Stimulated activated CD4-positive, alpha-beta T cell treated with anti-CD3 and anti-CD28 coated beads, TNF-alpha, amount 100 ng/mL, for 48 hours (primary cell): ENCODE results near the gene SCAMP2.
A peak's percentile ranks its signal among the peaks of the same experiment; 100 is the strongest.
"Not testable (repeated sequence)": the region's sequence is repeated elsewhere in the genome, so short reads cannot be mapped to it uniquely, and the experiment has no call there.

Source experiments
- DNase-seq, 3 donors: peaks; one replicate each; pipeline ENCODE4 v3.0.0-alpha.2; 2020; ENCODE audit warnings: low read depth in 3 of 3

SCAMP2 gene, protein sequence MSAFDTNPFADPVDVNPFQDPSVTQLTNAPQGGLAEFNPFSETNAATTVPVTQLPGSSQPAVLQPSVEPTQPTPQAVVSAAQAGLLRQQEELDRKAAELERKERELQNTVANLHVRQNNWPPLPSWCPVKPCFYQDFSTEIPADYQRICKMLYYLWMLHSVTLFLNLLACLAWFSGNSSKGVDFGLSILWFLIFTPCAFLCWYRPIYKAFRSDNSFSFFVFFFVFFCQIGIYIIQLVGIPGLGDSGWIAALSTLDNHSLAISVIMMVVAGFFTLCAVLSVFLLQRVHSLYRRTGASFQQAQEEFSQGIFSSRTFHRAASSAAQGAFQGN

DNA sequence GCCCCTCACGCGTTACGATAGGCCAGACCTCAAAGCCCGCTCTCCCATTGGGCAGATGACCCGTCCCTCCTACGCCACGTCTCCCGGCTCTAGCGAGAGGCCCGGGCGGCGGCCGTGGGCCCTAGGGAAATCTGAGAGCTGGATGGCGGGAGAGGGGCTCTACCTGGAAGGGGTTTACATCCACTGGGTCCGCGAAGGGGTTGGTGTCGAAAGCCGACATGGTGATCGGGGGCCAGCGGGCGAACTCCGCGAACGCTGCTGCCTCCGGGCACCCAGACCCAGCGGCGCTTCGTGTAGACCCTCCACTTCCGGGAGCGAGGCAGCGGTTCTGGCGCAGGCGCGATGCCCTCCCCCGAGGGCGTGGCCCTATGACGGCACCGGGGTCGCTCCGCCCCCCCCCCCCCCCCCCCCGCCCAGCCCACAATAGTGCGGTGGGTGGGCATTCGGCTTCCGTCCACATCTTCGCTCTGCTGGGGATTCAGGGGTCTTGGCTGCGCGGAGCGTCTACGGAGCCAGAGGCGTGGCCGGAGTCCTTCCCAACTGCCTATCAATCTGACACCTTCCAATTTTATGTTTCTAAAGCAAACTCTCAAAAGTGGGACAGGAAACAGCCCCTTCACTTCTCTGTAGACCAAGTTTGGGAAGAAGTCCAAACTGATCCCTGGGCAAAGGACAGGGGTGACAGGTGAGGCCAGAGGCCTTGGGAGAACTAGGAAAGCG lies at the start of gene SCAMP2:
SCAMP2 (minus strand) TSS at position 330 of the 720 bp plus-strand sequence; CDS start at position 220, 110 bp downstream.
- peak; percentile 76 to 90 (median 83) for DNase-seq

DNA sequence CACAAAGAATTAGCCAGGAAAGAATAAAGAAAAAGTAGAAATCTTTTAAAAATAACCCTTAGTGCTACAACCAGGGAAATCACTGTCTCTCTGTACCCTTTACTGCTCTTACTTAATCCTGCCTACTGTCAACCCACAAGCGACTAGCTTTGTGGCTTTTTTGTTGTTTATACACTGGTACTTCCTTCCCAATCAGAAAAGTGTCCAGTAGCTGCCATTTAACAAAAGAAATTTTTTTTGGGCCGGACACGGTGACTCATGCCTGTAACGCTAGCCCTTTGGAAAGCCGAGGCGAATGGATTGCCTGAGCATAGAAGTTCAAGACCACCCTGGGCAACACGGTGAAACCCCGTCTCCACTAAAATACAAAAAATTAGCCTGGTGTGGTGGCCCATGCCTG lies 47.3 kb upstream of the SCAMP2 start:
- no peak for DNase-seq

DNA sequence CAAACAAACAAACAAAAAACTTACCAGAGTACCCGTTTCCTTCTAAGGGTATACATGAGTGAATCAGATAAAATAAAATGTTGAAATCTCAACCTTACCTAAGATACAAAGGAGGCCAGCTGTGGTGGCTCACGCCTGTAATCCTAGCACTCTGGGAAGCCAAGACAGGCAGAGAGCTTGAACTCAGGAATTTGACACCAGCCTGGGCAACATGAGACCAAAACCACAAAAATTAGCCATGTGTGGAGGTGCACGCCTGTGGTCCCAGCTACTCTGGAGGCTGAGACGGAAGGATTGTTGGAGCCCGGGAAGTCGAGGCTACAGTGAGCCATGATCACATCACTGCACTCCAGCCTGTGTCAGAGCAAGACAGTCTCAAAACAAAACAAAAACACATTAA lies 44.5 kb upstream of the SCAMP2 start:
- no peak for DNase-seq

DNA sequence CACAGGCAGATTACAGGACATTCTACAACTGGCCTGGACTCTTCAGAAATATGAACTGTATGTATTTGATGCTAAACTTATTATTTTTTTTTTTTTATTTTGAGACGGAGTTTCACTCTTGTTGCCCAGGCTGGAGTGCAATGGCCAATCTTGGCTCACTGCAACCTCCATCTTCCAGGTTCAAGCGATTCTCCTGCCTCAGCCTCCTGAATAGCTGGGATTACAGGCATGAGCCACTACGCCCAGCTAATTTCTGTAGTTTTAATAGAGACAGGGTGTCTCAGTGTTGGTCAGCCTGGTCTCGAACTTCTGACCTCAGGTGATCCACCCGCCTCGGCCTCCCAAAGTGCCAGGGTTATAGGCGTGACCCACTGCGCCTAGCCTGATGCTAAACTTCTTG lies 40.6 kb upstream of the SCAMP2 start:
- DNase-seq = not testable (repeated sequence)

DNA sequence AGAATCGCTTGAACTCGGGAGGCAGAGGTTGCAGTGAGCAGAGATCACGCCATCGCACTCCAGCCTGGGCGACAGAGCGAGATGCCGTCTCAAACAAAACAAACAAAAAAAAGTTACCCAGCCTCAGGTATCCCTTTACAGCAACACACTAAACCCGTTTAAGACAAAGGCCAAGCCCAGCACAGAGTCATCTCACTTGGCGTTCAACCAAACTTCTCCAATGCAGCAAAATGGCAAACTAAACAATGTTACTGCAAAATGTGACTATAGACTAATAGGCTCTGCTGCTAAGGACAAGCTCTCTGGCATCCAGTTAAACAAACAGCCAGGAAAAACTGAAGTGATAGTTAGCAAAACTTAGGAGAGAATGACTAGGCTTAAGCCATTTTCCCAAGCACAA lies 39.9 kb upstream of the SCAMP2 start:
- no peak for DNase-seq

DNA sequence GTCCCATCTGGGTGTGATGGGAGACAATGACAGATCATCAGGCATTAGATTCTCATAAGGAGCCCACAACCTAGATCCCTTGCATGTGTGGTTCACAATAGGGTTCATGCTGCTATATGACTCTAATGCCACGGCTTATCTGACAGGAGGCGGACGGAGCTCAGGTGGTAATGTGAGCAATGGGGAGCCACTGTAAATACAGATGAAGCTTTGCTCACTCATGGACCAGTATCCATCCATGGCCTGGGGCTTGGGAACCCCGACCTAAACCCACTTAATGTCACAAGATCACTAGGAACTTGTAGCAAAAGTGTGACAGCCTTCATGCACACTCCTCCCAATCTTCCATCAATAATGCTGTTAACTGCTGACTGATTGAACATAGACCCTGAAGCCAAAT lies 35.5 kb upstream of the SCAMP2 start:
- no peak for DNase-seq

DNA sequence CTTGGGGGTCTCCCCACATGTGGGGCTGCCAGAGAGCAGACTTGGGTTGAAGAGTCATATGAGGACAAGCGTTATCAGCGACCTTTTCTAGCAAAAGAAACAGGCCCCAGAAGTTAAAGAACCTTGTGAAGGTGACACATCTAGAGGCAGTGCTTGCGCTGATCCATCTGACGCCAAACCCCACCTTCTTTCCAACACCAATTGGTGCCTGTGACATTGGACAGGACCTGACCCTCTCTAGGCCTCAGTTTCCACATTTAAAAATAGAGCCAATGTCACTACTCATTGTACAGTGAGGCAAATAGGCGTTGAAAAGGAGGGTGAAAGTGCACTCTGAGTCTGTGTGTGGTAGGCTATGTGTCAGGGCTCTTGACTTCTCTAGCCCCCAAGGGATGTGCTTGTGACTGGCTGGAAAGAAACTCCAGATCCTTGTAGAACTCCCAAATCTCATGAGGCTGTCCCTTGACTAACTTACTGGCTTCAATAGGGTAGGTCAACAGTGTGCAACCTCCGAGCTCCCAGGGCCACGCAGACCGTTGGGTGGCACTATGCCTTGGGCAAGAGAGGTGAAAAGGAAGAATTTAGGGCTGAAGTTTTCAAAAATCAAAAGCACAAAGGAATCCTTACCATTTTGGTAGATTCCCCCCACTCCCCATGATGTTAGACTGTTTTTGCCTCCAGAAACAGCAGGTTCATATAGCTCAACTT lies 34.2 kb upstream of the SCAMP2 start:
- no peak for DNase-seq

DNA sequence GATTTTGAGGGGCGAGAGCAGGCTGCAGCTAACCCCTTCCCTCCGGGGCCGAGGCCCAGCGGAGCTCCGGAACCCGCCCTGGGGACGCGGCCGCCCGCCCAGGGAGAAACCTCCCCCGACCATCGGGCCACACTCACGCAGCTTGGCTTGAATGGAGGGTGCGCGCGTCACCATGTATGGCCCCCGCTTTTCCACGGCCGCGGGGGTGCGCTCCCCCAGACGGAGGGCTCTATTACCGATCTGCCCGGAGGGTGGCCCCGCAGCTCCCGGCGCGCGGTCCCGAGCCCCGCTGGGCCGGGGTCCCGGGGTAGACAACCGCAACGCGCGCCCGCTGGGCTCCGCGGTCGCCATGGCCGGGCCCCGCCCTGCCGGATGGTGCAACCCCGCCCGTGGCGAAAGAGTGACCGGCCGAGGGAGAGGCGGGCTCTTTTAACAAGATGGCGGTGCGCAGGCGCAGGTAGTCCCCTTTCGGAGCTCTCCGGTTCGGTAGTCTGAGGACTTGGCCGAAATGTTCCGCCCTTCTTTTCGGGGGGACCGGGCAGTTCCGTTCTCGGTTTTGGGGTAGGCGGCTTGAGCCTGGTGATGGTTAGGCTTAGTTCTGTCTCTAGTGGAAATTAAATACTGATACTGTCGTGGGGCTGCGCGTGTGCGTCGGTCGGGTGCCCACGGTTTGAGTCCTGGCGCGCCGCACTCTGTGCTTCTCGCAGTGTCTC lies 33.4 kb upstream of the SCAMP2 start, which contains the start of gene FAM219B:
FAM219B (minus strand) TSS at position 402 of the 713 bp plus-strand sequence; CDS start at position 351, 51 bp downstream.
- peak; percentile 56 to 71 (median 63) for DNase-seq

DNA sequence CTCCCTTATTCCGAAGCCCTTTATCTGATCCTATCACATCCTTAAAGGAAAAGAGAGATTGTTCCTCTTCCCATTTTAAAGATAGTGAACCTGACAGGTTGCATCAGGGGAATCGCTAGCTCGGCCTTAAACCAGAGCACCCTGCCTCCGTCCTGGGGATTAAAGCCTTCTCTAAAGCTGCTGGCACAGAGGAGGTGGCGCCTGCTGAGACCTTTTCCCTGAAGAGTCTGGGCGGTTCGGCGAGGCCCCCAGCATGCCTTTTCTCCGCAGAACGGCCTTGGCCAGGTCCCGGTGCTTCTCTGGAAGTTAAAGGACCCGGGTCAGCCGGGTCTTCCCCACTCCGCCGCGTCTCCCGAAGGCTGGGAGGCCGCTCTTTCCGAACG lies 32.9 kb upstream of the SCAMP2 start:
- DNase-seq = no peak

DNA sequence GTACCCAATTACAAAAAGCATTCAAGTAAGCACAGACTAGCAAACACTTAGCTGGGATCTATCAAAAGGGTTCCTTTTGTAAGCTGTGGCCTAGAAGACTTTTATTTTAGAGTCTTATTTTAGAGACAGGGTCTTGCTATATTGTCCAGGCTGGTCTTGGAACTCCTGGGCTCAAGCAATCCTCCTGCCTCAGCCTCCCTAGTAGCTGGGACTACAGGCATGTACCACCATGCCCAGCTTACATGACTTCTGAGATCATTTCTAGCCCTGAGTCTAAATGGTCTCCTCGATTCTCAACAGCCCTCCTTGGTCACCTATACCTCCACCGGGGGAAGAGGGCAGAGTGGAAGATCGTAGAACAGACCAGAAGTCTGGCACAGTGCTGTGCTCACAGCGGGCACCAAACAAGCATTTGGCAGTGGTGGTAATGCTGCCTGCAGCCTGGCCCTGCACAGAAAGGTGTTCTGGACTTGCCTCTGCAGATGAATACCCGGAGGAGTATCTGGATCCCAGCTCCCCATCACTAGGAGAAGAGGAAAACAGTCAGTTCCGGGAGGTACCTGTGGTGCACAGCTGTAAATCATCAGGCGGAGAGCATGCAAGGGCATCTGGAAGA lies 31.1 kb upstream of the SCAMP2 start:
- DNase-seq = no peak

DNA sequence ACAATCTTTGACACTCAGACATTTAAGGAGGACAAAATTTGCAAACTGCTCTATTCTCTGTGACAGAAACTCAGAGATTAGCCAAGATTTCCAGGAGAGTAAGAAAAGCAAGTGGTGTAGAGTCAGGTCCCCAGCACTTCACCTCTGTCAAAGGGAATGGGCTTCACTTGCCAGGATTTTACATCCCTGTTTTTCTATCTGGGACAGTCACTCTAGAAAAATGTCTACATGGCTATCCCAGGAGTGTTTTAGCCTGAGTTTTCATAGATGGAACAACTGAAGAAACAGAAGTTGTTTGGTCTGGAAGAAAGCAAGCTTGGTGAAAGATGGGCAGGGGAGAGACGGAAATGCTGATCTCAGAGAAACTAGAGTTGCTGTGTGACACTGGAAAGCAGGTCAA lies 30.5 kb upstream of the SCAMP2 start:
- no peak for DNase-seq

DNA sequence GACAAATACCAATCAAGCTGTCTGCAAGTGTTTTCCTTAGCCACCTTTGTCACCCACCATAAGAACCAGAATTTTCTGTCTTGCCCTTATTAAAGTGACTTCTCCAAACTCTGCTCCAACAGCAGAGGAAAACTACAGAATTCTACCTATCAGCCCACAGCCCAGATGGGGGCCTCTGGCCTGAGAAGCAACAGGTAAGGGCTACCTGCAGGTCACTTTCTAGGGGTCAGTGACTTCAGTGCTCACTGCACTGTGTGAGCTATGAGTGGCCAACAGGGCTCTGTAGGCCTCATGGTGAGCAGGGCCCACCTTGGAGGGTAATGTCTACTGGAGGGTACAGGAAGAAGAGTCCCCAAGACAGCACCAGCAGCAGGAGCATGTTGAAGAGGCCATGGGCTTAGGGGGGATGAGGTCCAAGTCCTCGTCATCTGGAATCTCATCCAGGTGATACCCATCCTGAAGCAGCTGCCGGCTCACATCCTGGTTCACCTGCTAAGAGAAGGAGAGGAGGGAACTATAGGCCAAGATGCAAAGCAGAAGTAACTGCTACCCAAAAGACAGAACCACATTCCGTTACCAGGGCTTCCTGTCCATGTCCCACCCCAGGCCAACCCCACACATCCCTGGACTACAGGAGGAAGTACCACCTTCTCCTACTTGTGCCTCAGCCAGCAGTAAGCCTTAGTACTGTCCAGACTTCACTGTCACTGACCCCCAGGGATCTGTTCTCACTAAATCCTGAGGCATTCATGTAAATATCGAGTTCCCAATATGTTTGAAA lies 29.3 kb upstream of the SCAMP2 start:
- DNase-seq = no peak

DNA sequence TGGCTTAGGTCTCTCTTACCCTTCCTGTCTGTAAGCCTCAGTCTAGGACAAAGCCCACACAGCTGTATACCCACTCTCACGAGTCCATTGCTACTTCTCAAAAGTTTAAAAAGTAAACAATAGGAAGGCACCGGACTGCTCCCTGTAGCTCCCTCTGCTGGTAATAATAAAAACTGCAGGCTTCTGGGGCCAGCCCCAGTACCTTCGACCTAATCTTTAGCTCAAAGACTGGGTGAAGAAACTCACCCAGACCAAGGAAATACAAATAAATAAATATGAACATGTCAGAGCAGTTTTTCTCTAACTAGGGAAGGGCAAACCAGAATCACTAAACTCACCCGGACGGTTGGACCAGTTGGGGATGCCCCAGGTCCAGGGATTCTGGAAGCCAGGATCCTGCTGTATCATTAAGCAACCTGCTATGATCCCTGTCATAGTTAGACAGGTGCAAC lies 28.5 kb upstream of the SCAMP2 start:
- DNase-seq = peak in 2 of 3 donors; percentile 32 to 43

DNA sequence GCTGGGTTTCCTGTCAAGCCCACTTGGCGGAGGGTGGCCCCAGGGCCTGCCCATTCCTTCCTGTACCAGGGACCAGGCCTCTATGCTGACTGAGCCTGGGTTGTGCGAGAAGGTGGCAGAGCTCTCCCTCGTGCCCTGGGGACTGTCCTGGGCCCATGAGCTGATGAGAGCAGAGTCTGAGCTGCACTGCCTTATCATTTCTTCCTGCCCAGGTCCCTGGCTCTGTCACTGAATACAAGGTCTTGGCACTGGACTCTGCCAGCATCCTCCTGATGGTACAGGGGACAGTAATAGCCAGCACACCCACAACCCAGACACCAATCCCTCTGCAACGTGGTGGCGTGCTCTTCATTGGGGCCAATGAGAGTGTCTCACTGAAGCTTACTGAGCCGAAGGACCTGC lies 24.1 kb upstream of the SCAMP2 start:
- DNase-seq = no peak

DNA sequence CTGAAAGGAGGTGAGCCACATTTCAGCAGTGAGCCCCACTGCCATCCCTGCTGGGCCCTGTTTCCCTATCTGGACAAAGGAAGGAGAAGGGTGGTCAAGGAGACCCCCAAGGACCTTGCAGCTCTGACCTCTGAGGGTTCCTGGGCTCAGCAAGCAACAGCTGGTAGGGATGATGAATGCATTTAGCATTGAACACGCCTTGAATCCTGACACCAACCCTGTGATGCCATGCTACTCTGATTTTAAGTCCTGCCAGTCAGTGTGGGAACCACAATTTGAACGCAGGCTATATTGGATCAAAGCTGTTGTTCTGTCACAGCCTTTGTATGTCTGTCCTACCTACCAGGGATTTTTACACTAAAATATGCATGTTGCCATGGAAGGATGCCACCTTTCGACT lies 23.2 kb upstream of the SCAMP2 start:
- DNase-seq = no peak

DNA sequence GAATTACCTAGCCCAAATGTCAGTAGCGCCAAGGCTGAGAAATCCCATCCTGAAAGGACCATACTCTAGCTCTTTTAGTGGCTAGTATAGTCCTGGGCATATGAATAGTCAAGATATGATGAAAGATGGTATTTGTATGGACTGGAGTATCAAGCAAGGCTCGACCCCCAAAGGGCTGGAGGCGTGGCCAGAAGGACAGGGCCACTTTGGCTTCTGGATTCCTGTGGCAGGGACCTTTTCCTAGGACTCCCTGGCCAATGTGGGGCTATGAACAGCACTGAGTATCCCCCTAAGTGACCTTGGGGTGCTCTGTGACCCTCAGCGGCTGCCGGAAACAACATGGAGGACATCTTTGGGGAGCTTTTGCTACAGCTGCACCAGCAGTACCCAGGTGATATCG lies 22.7 kb upstream of the SCAMP2 start:
- DNase-seq = no peak

DNA sequence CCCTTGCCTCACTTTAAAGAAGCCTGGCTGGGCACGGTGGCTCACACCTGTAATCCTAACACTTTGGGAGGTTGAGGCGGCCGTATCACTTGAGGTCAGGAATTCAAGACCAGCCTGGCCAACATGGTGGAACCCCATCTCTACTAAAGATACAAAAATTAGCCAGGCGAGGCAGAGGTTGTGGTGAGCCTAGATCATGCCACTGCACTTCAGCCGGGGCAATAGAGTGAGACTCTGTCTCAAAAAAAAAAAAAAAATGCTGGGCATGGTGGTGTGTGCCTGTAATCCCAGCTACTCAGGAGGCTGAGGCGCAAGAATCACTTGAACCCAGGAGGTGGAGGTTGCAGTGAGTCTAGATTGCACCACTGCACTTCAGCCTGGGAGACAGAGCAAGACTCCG lies 21.2 kb upstream of the SCAMP2 start:
- DNase-seq = not testable (repeated sequence)

DNA sequence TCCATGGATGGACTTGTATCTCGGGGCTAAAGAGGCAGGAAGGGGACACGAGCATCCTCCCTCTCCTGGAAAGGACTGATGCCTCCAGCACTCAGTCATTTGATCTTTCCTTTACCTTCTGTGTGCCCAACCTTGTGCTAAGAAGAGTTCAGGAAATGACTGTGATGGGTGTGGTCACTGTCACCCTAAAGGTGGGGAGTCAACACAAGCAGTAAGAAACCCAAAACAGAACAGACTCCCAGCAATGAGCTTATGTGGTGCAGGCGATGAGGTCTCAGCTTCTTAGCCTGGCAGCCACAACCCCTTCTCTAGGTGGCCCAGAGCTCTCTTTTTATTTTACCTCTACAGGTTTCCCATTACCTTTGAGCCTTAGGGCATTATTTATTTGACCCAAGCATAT lies 20.5 kb upstream of the SCAMP2 start:
- DNase-seq = no peak

DNA sequence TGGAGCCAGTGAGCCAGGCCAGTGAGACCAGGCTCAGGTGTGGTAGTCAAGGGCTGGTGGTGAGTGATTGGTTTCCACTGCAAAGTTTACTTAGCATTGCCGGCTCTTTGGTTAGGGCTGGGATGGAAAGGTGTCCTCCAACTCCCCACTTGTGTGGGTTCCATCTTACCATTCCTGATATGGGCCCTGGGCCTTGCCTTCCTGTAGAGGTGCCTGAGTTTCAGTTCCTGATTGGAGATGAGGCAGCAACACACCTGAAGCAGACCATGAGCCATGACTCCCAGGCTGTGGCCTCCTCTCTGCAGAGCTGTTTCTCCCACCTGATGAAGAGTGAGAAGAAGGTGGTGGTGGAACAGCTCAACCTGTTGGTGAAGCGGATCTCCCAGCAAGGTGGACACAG lies 19.8 kb upstream of the SCAMP2 start:
- DNase-seq = no peak

DNA sequence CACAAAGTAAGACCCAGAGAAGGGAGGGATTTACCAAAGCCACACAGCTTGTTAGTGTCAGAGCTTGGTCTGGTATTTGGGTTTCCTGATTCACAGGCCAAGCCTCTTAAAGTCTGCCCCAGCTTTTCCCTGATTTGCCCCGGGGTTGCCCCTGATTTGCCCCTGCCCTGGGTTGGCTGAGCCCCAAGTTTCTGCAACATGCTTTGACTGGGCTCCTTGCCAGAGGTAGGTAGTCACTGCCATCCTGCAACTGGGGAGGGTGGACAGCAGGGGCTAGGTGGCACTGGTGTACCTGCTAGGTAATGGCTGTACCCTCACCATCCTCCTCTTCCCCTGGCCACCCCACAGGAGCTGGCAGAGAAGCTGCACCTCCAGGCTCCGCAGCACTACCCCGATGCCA lies 19.1 kb upstream of the SCAMP2 start:
- DNase-seq = no peak

DNA sequence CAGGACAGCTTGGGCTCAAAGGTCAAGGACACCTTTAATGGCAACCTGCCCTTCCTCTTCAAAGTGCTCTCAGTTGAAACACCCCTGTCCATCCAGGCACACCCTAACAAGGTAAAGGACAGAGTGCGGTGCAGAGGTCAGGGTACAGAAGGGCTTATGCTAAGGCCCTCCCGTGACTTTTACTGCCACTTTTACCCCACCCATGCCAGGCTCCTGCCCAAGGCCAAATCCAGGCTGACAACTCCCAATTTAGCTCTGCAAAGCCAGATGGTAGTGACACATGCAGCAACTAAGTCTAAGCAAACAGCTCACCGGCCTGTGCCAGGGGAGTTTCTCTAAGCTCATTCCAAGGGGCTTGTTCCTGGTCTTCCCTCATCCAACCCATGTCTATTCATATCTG lies 18.3 kb upstream of the SCAMP2 start:
- no peak for DNase-seq
